ENCODE measurements around the gene SLF2.
A peak's percentile ranks its signal among the peaks of the same experiment; 100 is the strongest.

The SLF2 gene

DNA sequence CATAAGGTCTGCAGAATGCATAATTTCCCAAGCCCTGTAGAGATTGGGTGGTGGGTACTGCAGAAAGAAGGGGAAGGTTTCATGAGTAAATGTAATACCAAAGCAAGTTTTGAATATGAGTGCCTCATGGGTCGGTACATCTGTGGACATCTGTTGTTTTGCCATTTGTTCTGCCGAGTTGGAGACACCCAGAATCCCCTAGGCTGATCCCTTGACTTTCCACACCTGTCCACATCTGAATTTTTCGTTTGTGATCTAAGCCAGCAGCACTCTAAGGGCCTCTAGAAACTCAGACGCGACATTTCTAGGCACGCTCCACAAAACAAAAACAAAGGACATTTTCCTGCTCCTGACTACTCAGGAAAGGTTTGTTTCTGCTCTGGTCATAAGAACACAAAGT, 11.7 kb upstream of the SLF2 start:
- DNase-seq (ENCODE audit: low spot score) = no peak

GRCh38 chr10:100902622-100903021, 10.1 kb upstream of the SLF2 start:
- DNase-seq (ENCODE audit: low spot score) = no peak

DNA sequence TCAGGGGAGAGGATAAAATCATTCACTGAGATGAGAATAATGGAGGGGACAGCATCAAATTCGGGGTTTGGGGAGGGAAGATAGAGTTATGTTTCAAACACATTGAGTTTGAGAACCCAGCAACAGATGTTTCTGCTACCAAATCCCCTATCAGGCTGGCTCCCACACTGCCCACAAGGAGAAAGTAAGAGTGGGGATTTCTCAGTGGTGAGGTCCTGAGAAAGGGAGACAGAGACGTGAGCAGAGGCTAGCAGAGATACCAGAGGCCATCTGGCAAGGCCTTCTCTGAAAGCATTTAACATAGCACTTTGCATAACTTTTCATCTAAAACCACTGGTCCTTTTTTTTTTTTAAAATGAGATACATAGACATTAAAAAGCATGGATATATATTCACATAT, 7.8 kb upstream of the SLF2 start:
- no peak for DNase-seq (ENCODE audit: low spot score)

DNA sequence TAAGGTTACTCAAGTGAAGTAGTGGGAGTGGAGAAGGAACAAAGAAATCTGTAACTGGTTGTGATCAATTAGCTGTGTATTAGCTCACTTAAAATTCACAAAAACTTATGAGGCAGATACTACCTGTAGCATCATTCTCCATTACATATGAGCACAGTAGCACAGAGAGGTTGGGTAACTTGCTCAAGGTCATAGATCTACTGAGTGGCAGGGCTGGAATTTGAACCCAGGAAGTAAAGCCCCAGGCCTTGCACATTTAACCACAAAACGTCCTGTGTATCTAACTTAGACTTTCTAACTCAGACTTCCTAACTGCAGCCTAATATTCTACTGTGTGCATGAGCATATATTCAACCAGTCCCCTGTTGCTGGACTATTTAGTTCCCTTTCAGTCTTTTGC, 5.6 kb upstream of the SLF2 start:
- DNase-seq (ENCODE audit: low spot score) = no peak

DNA sequence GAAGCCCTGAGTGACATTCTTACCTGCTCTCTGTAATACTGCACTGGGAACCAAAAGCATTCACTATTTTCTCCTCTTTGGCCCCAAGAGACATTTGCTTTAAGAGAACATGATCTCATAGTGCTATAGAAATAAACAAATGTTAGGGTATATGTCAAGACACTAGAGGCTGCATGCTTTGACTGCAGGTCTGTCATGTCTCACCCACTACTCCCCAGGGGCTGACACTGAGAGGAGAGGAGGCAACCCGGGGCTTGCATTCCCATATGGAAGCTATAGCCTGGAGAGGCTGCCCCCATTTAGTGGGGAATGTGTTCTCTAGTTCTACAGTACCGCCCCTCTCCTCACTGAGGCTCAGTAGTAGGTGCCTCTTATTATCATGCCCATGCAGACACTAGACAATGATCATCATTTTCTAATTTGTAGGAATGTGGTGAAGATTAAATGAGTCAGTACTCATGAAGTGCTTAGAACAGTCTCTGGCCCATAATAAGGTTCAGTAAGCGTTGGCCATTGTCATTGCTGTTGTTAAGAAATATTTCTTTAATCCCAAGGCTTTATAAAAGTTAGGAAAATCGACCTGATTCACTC, 4.9 kb upstream of the SLF2 start:
- no peak for DNase-seq (ENCODE audit: low spot score)

GRCh38 chr10:100908378-100908777, 4.4 kb upstream of the SLF2 start:
- DNase-seq (ENCODE audit: low spot score) = no peak

DNA sequence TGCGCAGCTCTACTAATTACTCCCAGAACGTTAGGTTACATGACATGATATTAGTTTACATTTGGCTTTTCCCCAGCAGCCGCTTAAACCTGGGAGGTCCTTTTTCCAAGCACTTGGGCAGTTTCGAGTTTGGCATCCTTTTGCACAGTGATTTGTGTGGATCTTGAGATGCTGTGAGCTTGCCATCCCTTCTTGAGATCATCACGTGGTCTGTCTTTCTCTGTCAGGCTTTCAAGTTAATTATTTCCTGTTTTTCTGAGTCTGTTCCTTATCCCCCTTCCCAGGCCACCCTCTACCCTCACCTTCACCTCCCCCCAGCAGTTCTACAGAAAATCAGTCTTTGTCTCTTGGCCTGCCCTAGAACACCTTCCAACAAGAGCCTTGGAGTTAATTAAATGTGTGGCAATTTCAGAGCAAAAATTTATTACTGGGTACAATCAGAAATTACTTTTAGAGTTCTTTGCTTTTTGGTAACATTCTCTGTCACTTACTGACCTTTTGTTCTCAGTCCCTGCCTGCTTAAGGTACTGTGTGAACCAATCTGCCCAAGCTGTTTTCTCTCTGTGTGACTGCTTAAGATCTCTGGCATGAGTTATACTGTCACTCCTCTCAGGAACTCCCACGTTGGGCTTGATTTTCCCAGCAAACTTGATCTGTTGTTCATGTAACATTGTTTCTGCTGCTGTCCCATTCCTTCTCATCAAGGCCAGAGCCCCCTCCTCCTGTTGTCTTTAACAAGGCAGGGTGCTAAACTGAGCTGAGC, 3.1 kb upstream of the SLF2 start:
- no peak for DNase-seq (ENCODE audit: low spot score)

- DNase-seq (ENCODE audit: low spot score) = no peak
Measured at GRCh38 chr10:100911472-100911871, 1.3 kb upstream of the SLF2 start.

DNA sequence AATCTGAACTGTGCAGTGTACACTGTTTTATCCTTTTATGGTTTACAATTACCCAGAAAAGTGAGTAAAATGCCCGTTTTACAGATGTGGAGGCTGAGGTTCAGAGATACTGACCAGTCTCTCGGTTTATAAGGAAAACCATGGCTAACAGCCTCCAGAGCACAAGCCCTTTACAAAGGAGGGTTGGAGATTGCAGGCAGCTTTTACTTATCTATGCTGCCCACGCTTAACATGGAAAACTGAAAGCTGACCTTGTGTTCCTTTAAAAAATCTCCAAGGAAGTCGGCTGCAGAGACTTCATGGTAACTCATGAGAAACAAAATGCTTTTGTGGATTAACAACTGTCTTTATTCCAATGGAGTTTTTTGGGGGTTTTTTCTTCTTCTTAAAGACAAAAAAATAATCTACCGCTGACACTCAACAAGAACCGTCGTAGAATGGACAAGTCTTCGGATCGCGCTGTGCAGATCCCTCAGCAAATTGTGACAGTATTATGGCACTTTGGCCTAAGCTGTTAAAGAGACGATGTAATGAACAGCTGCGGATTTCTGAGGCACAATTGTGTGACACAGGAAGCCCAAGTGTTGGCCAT, 654 bp upstream of the SLF2 start:
- DNase-seq (ENCODE audit: low spot score) = peak; percentile 9

GRCh38 chr10:100913470-100913865, 705 bp downstream of the SLF2 start:
- peak; percentile 15 for DNase-seq (ENCODE audit: low spot score)

- no peak for DNase-seq (ENCODE audit: low spot score)
Measured at GRCh38 chr10:100917071-100917470, 4.3 kb downstream of the SLF2 start.

GRCh38 chr10:100923580-100923979, 10.8 kb downstream of the SLF2 start:
- no peak for DNase-seq (ENCODE audit: low spot score)

GRCh38 chr10:100927266-100927665, 14.5 kb downstream of the SLF2 start:
- DNase-seq (ENCODE audit: low spot score) = no peak

DNA sequence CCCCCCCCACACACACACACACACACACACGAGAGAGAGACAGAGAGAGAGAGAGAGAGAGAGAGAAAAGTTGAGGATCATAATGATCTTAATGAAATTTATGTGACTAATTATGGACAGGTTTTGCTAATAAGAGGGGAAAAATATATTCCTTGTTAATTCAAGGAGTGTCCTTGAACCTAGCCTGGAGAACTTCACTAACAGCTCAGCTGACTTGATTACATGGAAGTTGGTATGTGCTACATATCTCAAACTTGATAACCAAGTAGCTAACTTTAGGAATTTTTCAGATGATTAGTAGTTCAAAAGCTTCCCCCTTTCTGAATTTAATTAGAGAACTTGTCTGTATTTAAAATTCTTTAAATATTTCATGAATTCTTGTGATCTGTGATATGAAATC, 15.3 kb downstream of the SLF2 start:
- DNase-seq (ENCODE audit: low spot score) = no peak

GRCh38 chr10:100930368-100930767, 17.6 kb downstream of the SLF2 start:
- DNase-seq (ENCODE audit: low spot score) = peak; percentile 7

DNA sequence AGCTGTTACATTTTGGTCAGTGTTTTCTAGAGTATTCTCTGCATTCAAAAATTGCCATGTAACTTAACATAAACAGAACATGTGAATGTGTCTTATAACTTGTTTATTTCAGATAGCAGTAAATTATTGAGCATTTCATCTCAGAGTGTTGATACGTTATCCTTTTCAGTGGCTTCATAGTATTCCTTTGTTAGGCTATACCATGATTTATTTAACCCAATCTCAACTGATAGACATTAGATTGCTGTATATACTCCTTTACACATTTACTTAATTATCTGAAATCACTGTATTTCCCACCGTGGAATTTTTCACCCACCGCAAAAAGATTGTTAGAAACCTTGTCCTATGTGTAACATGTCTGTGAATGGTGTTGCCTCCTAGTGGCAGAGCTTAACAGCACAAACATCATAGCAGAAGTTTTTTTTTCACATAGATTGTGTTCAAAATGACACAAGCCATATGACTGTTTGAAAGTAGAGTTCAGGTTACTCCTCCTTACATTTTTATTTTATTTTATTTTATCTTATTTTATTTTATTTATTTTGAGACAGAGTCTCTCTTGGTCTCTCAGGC, 21.4 kb downstream of the SLF2 start:
- DNase-seq (ENCODE audit: low spot score) = no peak

DNA sequence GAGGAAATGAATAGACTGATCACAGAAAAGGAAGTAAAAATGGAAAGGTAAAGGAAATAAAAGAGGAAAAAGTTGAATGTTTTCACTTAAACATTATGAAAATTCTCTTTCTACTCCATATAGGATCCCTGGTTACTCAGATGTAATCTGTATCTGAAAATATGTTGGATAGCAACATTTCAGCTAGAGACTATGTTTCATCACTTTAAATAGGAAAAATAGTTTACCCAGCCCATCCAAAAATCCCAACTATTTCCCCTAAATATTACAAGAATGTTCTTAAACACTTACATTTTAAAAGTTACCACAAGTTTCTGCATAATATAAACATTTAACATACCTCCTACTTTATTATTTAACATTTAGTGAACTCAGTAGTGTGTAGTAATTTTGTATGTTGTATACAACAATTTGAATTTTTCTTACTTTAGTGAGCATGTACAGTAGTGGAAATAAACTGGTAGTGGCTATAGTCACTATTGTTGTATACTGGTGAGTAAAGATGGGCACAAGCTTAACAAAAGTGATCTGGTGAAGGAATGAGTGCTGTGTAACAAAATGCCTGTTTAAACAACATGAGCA, 27.1 kb downstream of the SLF2 start:
- no peak for DNase-seq (ENCODE audit: low spot score)

GRCh38 chr10:100942229-100942628, 29.5 kb downstream of the SLF2 start:
- DNase-seq (ENCODE audit: low spot score) = no peak

- DNase-seq (ENCODE audit: low spot score) = no peak
Measured at GRCh38 chr10:100943508-100943907, 30.7 kb downstream of the SLF2 start.

GRCh38 chr10:100945754-100946153, 33.0 kb downstream of the SLF2 start:
- DNase-seq (ENCODE audit: low spot score) = no peak

GRCh38 chr10:100948916-100949315, 36.2 kb downstream of the SLF2 start:
- DNase-seq (ENCODE audit: low spot score) = no peak

DNA sequence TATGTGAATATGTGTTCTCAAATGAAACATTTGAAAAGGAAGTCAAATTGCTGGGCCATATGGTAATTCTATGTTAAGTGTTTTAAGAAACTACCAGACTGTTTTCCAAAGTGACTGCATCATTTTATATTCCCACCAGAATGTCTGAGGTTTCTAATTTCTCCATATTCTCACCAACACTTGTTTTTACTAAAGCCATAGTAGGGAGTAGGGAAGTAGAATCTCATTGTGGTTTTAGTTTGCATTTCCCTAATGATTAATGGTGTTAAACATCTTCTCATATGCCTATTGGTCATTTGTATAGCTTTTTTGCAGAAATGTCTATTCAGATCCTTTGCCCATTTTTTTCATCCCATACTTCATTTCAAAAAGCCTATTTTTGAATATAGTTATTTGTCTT, 47.5 kb downstream of the SLF2 start:
- no peak for DNase-seq (ENCODE audit: low spot score)

Measured in AG08396 (cell line).